ENCODE data around the gene LHFPL6. TPM values are rescaled to one million over a fixed set of nuclear protein-coding genes. Genes with fewer than 3 reads are reported as not detected.

Gene LHFPL6
- total RNA-seq, 2 donors from 2014 or later, result 0.53 to 2.8 TPM

DNA sequence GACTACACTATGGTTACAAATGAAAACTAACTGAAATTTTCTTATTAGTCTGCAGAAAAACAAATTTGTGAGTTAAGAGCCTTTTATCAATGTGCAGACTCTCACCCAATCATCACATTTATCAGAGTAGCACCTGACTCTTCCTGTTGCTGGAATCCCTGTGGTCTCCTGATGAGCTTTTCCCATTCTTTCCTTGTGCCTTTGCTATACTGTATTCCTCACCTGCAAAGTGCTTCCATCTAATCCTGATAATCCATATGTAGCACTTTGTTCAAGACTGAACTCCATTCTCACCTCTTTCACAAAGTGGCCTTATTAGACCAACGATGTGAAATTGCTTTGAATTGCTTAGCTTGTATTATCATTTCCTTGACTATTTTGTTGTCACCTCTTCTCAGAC lies 225.3 kb downstream of the LHFPL6 start:
- Mint-ChIP-seq H3K27me3 (ENCODE audit: insufficient read depth) (peaks cover 89% of the 10 kb centered on the region), H3K36me3 (ENCODE audit: low read depth) (peaks cover 2% of the 10 kb centered on the region), H3K27ac (no peak overlapping the region), H3K4me3 (no peak overlapping the region), H3K4me1 (peaks cover 30% of the 10 kb centered on the region), H3K9me3 (peaks cover 22% of the 10 kb centered on the region)
- WGBS, 2 experiments (ENCODE audit: insufficient coverage in 1 of 2, insufficient read length in 1 of 2), result 57% methylated on average over 1 of the region's 1 CpG; no CpG with 5 or more reads in 1 of the 2 experiments
- Histone ChIP-seq H3K9me3 (ENCODE audit: control insufficient read depth, low read length) (peaks cover 19% of the 10 kb centered on the region), H3K4me3 (ENCODE audit: low read length) (no peak overlapping the region), H3K4me1 (ENCODE audit: control insufficient read depth, insufficient read depth, low read length) (peaks cover 3% of the 10 kb centered on the region), H3K27ac (ENCODE audit: low read depth, low read length) (no peak overlapping the region), H3K9ac (ENCODE audit: extremely low read depth, low read length, poor library complexity, severe bottlenecking) (no peak overlapping the region), H3K27me3 (ENCODE audit: control insufficient read depth, insufficient read depth, low read length, poor library complexity, severe bottlenecking) (peaks cover 60% of the 10 kb centered on the region), H3K36me3 (ENCODE audit: control insufficient read depth, insufficient read depth, low read length) (no peaks in the 10 kb centered on the region)
- no peak for DNase-seq
- TF ChIP-seq, protein P1, sequence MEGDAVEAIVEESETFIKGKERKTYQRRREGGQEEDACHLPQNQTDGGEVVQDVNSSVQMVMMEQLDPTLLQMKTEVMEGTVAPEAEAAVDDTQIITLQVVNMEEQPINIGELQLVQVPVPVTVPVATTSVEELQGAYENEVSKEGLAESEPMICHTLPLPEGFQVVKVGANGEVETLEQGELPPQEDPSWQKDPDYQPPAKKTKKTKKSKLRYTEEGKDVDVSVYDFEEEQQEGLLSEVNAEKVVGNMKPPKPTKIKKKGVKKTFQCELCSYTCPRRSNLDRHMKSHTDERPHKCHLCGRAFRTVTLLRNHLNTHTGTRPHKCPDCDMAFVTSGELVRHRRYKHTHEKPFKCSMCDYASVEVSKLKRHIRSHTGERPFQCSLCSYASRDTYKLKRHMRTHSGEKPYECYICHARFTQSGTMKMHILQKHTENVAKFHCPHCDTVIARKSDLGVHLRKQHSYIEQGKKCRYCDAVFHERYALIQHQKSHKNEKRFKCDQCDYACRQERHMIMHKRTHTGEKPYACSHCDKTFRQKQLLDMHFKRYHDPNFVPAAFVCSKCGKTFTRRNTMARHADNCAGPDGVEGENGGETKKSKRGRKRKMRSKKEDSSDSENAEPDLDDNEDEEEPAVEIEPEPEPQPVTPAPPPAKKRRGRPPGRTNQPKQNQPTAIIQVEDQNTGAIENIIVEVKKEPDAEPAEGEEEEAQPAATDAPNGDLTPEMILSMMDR (conservative IDR thresholded peaks at IDR 0.05), result no peak

GRCh38 chr13:39376076-39376475 lies 226.9 kb downstream of the LHFPL6 start:
- H3K4me1 ChIP-seq (ENCODE audit: control insufficient read depth, insufficient read depth, low read length), result peaks cover 3% of the 10 kb centered on the region
- peaks cover 12% of the 10 kb centered on the region for H3K9me3 Mint-ChIP-seq
- no peaks in the 10 kb centered on the region for H3K36me3 Mint-ChIP-seq (ENCODE audit: low read depth)
- peaks cover 30% of the 10 kb centered on the region for H3K4me1 Mint-ChIP-seq
- no peak overlapping the region for H3K4me3 Mint-ChIP-seq
- TF ChIP-seq, protein P1 (conservative IDR thresholded peaks at IDR 0.05), result no peak
- H3K27me3 Mint-ChIP-seq (ENCODE audit: insufficient read depth), result peaks cover 89% of the 10 kb centered on the region
- no peak overlapping the region for H3K4me3 ChIP-seq (ENCODE audit: low read length)
- H3K9me3 ChIP-seq (ENCODE audit: control insufficient read depth, low read length), result peaks cover 6% of the 10 kb centered on the region
- H3K27me3 ChIP-seq (ENCODE audit: control insufficient read depth, insufficient read depth, low read length, poor library complexity, severe bottlenecking), result peaks cover 61% of the 10 kb centered on the region
- H3K9ac ChIP-seq (ENCODE audit: extremely low read depth, low read length, poor library complexity, severe bottlenecking), result no peak overlapping the region
- no peak for DNase-seq
- H3K27ac Mint-ChIP-seq, result no peak overlapping the region
- no peaks in the 10 kb centered on the region for H3K36me3 ChIP-seq (ENCODE audit: control insufficient read depth, insufficient read depth, low read length)
- H3K27ac ChIP-seq (ENCODE audit: low read depth, low read length), result no peak overlapping the region

- Histone ChIP-seq H3K36me3 (ENCODE audit: control insufficient read depth, insufficient read depth, low read length) (no peaks in the 10 kb centered on the region), H3K27ac (ENCODE audit: low read depth, low read length) (no peak overlapping the region), H3K27me3 (ENCODE audit: control insufficient read depth, insufficient read depth, low read length, poor library complexity, severe bottlenecking) (peaks cover 64% of the 10 kb centered on the region), H3K4me3 (ENCODE audit: low read length) (no peak overlapping the region), H3K4me1 (ENCODE audit: control insufficient read depth, insufficient read depth, low read length) (peaks cover 3% of the 10 kb centered on the region), H3K9ac (ENCODE audit: extremely low read depth, low read length, poor library complexity, severe bottlenecking) (no peak overlapping the region), H3K9me3 (ENCODE audit: control insufficient read depth, low read length) (peaks cover 1% of the 10 kb centered on the region)
- 72 to 86% methylated on average over 1 to 2 of the region's 3 CpGs for WGBS, 2 experiments (ENCODE audit: insufficient coverage in 1 of 2, insufficient read length in 1 of 2)
- Mint-ChIP-seq H3K27ac (no peak overlapping the region), H3K4me1 (peaks cover 30% of the 10 kb centered on the region), H3K9me3 (peaks cover 9% of the 10 kb centered on the region), H3K4me3 (no peak overlapping the region), H3K27me3 (ENCODE audit: insufficient read depth) (peaks cover 89% of the 10 kb centered on the region), H3K36me3 (ENCODE audit: low read depth) (no peaks in the 10 kb centered on the region)
- TF ChIP-seq, protein P1 (conservative IDR thresholded peaks at IDR 0.05), result no peak
- no peak for DNase-seq
These were observed 227.4 kb downstream of the LHFPL6 start for GRCh38 chr13:39375601-39376000.
